Activated CD8-positive, alpha-beta memory T cell treated with anti-CD3 and anti-CD28 coated beads, Interleukin-2, amount 50 U/mL, for 48 hours (primary cell): ENCODE measurements around the gene CPS1.

Experiments
- DNase-seq: peaks from one replicate; pipeline ENCODE4 v3.0.0-alpha.2; 2020

CPS1 gene

DNA sequence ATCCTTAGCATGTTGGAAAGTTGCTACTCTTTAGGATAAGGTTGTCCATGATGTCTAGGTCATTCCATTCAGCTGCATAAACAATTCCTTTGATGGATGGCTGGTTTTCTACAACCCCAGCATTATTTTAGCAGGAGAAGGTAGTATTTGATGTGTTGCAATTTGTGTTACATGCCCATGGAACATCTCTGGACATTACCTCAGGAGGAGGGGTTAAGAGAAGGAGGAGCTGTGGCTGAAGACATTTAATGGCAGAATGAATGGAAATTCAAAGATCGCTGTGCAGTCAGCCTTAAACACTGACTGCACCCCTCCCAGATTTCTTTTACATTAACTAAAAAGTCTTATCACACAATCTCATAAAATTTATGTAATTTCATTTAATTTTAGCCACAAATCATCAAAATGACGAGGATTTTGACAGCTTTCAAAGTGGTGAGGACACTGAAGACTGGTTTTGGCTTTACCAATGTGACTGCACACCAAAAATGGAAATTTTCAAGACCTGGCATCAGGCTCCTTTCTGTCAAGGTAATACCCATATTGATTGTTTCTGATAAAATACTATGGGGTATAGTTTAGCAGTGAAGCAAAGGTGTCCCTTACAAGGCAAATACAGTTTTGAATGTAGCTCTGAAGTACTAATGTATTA is at the start of gene CPS1:
TSS of gene CPS1 (plus strand) at position 271 of the 652 bp plus-strand sequence. CDS start at position 406, 135 bp downstream.
- no peak for DNase-seq

DNA sequence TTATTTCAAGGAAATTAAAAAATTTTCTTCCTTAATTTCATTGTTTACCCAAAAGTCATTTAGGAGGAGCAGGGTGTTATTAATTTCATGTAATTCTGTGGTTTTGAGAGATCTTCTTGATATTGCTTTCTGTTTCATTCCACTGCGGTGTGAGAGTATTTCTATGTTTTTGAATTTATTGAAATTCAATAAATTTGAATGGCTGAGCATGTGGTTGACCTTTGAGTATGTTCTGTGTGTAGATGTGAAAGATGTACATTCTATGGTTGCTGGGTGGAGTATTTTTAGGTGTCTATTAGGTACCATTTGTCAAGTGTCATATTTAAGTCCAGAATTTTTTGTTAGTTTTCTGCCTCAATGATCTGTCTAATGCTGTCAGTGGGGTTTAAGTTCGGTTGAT is 40.5 kb upstream of the CPS1 start:
- DNase-seq = no peak

DNA sequence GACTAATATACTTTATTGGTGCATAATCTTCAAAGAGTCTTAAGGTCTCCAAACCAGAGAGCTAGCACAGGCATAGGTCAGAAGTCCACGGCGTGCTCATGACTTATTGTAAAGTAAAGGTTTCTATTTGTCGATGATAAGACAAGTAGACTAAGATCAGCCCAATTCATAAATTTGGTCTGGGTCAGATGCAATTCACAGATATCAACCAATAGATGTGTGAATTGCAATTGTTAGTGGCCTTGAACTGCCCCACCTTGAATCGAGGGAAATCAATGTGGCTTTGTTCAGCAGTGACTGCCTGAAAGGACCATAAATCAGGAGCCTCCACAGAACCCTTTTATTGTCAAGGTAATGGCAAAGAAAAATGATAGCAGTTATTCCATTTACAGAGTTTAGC is 39.1 kb upstream of the CPS1 start:
- no peak for DNase-seq

DNA sequence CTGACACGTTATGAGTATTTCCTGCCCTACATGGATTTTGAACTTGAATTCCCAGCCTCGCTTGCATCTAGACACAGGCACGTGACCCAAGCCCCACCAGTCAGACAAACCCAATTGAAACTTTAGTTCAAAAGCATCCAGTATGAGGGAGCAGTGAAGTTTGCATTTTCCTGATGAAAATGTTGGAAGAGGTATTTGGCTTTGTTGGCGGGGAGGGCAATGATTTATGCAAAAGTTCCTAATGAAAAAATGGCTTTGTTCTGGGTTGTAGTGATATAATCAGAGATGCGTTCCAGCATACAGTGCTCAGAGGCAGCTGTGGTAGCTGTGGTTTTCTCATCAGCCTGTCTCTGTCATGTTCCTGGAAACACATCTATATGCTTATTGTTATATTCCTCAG is 36.8 kb upstream of the CPS1 start:
- DNase-seq = no peak

GRCh38 chr2:210522399-210522798 is 34.0 kb upstream of the CPS1 start:
- no peak for DNase-seq

DNA sequence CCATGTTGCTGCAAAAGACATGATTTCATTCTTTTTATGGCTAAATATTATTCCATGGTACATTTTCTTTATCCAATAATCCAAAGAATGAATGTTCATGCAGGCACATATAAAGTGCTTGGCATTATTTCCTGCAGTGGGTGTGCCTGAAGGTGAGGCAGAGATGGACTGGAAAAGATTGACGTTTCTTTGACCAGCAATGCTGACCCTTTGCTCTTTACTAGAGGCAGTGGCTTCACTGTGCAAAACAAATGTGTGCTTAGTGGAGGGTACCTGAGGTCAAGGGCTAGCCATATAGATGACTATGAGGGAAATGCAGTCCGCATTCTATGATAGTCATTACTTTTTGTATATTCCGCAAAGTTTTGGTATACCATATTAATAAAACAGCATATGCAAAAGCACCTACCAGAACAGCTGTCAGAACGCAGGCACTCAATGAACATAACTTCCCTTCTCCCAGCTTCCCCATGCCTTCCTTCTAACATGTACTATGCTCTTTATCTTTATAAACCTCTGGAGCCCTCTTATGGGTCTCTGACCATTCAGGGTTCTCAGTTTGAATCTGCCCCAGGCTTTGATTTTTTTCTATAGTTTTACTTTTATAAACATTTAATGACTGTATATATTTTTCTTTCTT is 32.6 kb upstream of the CPS1 start:
- DNase-seq = no peak

DNA sequence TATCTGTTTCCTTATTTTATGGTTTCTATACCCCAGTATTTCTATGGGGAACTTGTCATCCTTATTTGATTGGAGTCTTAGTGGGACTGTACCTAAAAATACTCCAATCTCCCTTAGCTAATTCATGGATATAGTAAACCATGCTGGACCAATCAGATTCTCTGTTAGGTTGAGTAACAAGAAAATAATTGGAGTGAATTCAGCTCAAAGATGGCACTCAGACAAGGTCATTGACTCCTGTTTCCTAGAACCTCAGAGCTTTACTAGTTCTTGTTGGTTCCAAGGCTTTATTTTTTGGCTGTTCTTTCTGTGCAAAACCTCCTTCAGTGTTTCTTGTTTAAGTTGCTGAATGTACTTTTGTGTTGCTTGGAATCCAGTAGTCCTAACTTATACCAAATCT is 31.9 kb upstream of the CPS1 start:
- DNase-seq = no peak

DNA sequence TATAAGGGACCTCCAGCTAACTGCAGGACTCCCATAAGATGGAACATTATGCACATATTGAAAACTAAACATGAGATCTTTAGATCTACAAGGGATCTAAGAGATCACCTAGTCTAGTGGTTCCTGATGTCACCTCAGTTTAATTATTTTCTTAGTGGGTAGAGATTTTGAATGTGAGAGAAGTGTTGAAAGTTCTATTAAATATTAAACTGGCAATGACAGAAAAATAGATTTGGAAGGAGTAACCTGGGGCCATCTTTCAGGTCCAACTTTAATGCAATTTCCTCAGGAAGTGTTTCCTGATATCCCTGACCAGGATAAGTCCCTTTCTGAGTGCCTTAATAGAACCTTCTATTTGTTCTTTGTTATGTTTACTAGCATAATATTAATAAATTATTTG is 29.1 kb upstream of the CPS1 start:
- no peak for DNase-seq

DNA sequence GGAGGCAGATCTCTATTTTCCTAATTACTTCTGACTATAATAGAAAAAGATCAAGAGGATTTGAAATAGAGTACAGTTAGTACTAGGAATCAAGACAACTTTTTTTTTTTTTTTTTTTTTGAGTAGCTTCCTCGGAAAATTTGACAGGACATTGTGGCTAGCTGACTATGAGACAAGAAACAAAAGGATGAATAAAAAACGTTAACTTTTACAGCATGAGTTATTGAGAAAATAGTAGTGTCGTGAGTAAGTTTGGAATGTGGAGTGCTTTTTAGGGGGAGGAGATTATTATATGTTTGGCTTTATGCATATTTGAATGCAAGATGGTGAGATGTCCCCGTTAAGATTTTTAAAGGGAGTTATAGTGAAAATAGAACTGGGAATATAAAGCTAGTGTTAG is 27.7 kb upstream of the CPS1 start:
- DNase-seq = no peak

DNA sequence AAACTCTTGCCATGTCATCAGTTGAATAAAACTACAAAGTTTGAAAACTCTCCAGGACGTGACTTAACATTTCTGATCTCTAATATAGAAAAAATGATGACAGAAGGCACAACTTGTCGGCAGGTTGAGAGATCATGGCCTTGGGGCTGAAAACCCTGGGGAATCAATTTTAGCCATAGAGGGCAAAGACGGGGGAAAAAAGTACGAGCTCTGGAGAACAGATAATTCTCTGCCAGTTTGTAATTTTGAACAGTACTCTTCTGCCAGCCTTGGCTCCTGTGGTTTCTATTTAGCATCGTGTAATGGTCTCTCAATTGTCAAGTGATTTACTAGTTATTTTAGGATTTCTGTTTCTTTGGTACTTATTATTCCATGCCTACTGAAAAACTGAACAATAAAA is 25.3 kb upstream of the CPS1 start:
- no peak for DNase-seq

DNA sequence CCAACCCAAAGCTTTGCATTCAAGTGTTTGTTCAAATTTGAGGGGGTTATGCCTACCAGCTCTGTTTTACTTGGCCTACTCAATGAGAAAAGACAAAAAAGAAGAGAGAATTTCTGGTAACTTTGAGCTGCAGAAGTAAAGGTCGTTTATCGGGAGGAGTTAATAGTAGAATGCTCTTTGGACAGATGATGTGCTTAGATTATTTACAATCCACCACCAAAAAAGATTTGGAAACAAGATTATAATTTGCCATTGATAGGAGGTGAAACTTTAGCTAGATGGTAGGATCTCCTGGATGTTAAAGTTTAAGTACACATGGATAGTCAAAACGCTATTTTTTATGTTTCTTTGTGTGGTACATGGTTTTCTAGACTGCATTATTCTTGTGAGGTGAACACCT is 24.9 kb upstream of the CPS1 start:
- no peak for DNase-seq

GRCh38 chr2:210533389-210533788 is 23.0 kb upstream of the CPS1 start:
- DNase-seq = no peak

DNA sequence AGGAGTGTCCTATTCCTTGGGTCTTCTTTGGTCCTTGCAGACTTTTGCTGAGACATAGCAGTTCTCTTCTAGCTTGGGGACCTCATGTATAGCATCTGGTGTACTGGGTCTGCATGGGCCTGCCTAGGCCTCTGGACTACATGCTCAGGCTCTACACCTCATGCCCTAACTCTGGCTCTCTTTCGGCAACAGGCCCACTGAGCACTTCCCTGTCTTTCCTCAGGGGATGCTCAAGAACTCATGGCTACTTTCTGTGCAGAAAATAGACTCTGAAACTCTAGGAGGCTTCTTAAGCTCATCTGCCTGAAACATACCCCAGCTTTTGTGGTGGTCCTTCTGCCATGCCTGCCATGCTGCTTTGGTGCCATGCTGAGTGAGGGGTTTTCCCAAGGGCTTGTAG is 21.5 kb upstream of the CPS1 start:
- DNase-seq = no peak

DNA sequence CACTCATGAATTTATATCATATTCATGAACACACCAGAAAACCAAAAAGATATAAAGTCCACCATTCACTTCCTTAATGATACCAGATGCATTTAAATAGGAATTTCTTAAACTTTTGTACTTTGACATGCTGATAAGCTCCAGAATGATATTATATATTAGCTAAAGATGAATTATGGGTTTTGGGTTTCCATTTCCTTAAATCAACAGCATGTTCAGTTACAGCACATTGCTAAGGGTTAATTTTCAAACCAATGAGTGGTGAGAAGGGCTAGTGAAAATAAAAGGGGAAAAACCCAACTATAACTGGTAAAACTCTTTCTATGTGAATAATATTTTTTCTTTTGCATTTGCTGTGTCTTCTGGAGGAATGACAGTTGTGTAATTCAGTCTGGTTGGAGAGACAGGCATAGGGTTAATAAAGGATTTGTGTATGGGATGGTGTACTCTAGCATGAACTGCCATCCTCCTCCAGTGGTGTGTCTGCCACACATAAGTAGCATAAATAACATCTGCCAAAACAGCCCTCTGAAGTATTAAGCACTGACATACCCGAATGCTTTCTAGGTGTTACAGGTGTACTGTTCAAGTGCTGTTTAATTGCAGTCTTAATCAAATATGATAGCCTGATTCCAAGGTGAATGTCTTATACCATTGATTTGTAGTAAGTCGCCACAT is 19.3 kb upstream of the CPS1 start:
- DNase-seq = no peak

DNA sequence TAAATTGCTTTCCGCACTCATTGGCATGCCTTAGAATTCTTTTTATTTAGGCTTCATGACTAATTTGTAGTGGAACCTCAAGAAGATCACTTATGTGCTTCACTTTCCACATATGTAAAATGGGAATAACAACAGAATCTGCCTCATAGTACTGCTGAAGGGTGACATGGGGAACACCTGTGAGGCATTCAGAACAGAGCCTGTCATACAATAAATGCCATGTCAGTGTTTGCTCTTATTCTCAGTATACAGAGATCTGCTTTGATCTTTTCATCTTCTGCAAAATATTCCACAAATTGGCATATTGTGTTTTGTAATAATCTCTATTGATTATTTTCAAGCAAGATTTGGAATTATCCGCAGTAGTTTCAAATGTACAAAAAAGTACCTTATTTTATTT is 17.4 kb upstream of the CPS1 start:
- DNase-seq = no peak

- DNase-seq = no peak
Measured at GRCh38 chr2:210539578-210540416, 16.6 kb upstream of the CPS1 start.

DNA sequence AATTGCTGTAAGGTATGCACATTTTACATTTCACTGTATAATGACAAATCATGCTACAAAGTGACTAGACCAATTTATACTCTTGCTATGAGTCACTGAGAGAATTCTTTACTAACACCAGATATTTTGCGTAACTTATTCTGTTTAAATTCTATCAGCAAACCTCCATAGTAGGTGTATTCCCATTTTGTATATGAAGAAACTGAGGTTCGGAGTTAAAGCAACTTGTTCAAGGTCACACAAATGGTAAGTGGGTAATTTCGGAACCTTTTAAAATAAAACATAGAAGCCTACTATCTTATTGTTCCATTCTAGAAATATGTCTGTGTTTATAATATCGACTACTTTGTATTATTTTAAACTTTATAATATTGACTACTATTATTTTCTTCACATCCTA is 15.9 kb upstream of the CPS1 start:
- DNase-seq = no peak

GRCh38 chr2:210540900-210541289 is 15.5 kb upstream of the CPS1 start:
- no peak for DNase-seq

GRCh38 chr2:210541290-210541902 is 15.0 kb upstream of the CPS1 start:
- DNase-seq = no peak

GRCh38 chr2:210544007-210544590 is 12.3 kb upstream of the CPS1 start:
- DNase-seq = no peak

DNA sequence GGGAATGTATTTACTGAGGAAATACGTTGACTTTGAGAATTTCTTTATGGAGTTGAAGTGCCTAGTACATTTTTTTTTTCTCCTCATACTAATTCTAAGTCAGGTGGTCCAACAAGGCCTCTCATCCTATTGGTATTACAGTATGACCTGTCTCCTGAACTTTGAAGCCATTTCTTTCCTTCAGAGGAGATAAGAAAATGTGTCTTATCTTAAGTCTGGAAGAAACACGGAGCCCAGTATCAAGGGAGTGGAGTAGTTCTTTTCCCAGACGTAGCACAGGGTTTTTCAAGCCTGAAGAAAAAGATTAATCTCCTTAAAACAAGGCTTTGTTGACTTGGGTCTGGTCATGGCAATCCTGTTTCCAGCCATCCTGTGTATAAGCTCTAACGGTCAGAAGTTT is 11.6 kb upstream of the CPS1 start:
- no peak for DNase-seq

- DNase-seq = no peak
Measured at GRCh38 chr2:210546424-210547208, 9.8 kb upstream of the CPS1 start.
